Fibroblast of lung (primary cell): ENCODE data around the gene CDV3. TPM values are rescaled to one million over a fixed set of nuclear protein-coding genes. Genes with fewer than 3 reads are reported as not detected.
"Not testable (repeated sequence)": the region's sequence is repeated elsewhere in the genome, so short reads cannot be mapped to it uniquely, and the experiment has no call there.

Experiments
- DNase-seq, 2 donors: peaks; one replicate each; pipeline versions ENCODE4 v3.0.0 to v3.0.0-alpha.2; 2010; ENCODE audit warnings: low read depth in 2 of 2
- H2AFZ ChIP-seq: 2 replicates; pipeline ENCODE4 v1.5.1; 2012; ENCODE audit warnings: low read length, control low read depth, inconsistent platforms
- H3K27ac ChIP-seq: 2 replicates; pipeline ENCODE4 v1.5.1; 2011; ENCODE audit warnings: low read length, control low read depth; ENCODE audit not compliant: insufficient read depth
- H3K27me3 ChIP-seq: 2 replicates; pipeline ENCODE4 v1.5.1; 2011; ENCODE audit warnings: mild to moderate bottlenecking, low read length; ENCODE audit not compliant: control insufficient read depth, insufficient read depth
- H3K36me3 ChIP-seq: 2 replicates; pipeline ENCODE4 v1.5.1; 2011; ENCODE audit warnings: low read length; ENCODE audit not compliant: control insufficient read depth, insufficient read depth
- H3K4me1 ChIP-seq: 2 replicates; pipeline ENCODE4 v1.5.1; 2011; ENCODE audit warnings: low read length; ENCODE audit not compliant: control insufficient read depth, insufficient read depth; ENCODE audit errors: extremely low read depth
- H3K4me2 ChIP-seq: 2 replicates; pipeline ENCODE4 v1.5.1; 2011; ENCODE audit warnings: low read length, control low read depth; ENCODE audit not compliant: insufficient read depth; ENCODE audit errors: extremely low read depth
- H3K4me3 ChIP-seq, 4 experiments: fragments of 200-600 bp in 1 of 4; sonication (generic) in 1 of 4; replicated peaks in 1 of 4; 2 replicates each; pipeline ENCODE4 v1.5.1; 2011 to 2016; ENCODE audit warnings: low read length in 4 of 4, low read depth in 3 of 4, mild to moderate bottlenecking in 3 of 4, control low read depth in 2 of 4, inconsistent platforms in 1 of 4, mixed read lengths in 1 of 4; ENCODE audit not compliant: insufficient read depth in 1 of 4; ENCODE audit errors: control extremely low read depth in 1 of 4
- H3K79me2 ChIP-seq: 2 replicates; pipeline ENCODE4 v1.5.1; 2012; ENCODE audit warnings: mild to moderate bottlenecking, low read length, inconsistent platforms; ENCODE audit not compliant: control insufficient read depth, insufficient read depth
- H3K9ac ChIP-seq: 2 replicates; pipeline ENCODE4 v1.5.1; 2011; ENCODE audit warnings: mild to moderate bottlenecking, low read length, control low read depth; ENCODE audit not compliant: insufficient read depth
- H3K9me3 ChIP-seq: 2 replicates; pipeline ENCODE4 v1.5.1; 2012; ENCODE audit warnings: low read depth, low read length; ENCODE audit not compliant: control insufficient read depth, insufficient read depth
- H4K20me1 ChIP-seq: 2 replicates; pipeline ENCODE4 v1.5.1; 2011; ENCODE audit warnings: low read length; ENCODE audit not compliant: control insufficient read depth, insufficient read depth; ENCODE audit errors: extremely low read depth
- CTCF ChIP-seq, 2 donors: IDR thresholded peaks in 1 of 2; conservative IDR thresholded peaks in 1 of 2; 1 replicate in 1 of 2; 2 replicates in 1 of 2; pipeline ENCODE4 v1.5.1; 2011 to 2012; ENCODE audit warnings: low read length in 2 of 2, control low read depth in 1 of 2, inconsistent platforms in 1 of 2, low read depth in 1 of 2, mild to moderate bottlenecking in 1 of 2
- EZH2 ChIP-seq: IDR thresholded peaks from 2 replicates; pipeline ENCODE4 v1.5.1; 2012; ENCODE audit warnings: low read length, control low read depth, mild to moderate bottlenecking; ENCODE audit errors: missing control alignments
- polyA plus RNA-seq, 2 donors: library from polyadenylated mRNA; depleted of rRNA in 1 of 2; stranded (reverse) in 1 of 2; unstranded in 1 of 2; fragments of >200 nt; gene quantifications; 2 replicates each; pipeline ENCODE4 v1.2.1, GENCODE V29; 2011 to 2012; ENCODE audit warnings: missing spikeins in 1 of 2
- total RNA-seq: library from RNA; depleted of rRNA; stranded (reverse); fragments of >200 nt; gene quantifications from 2 replicates; pipeline ENCODE4 v1.2.1, GENCODE V29; 2014

CDV3 gene
- total and polyA plus RNA-seq, 2 donors (not counting 1 experiment from before 2014, with no cell fraction given): 185 to 218 TPM

- Histone ChIP-seq H3K79me2 (no peaks in the 10 kb centered on the region), H4K20me1 (no peaks in the 10 kb centered on the region), H3K36me3 (no peaks in the 10 kb centered on the region), H3K4me2 (peak overlapping the region; percentile 90), H3K4me1 (peaks cover 31% of the 10 kb centered on the region), H3K27ac (peak overlapping the region; percentile 90), H3K27me3 (no peaks in the 10 kb centered on the region), H3K9me3 (no peaks in the 10 kb centered on the region), H3K4me3 (peak overlapping the region; percentile 5 to 33 (median 14)), H2AFZ (peak overlapping the region; percentile 84), H3K9ac (no peak overlapping the region)
- no peak for TF ChIP-seq EZH2
- TF ChIP-seq CTCF (conservative IDR thresholded peaks at IDR 0.05 in 1 of 2, IDR thresholded peaks at IDR 0.05 in 1 of 2; ENCODE audit: low read depth in 1 of 2, low read length in 2 of 2): no peak
- DNase-seq: peak; percentile 92 to 98
Measured at GRCh38 chr3:133535971-133536881, 37.3 kb upstream of the CDV3 start.

- Histone ChIP-seq H3K27ac (peak overlapping the region; percentile 90), H3K4me1 (peaks cover 31% of the 10 kb centered on the region)
- H3K79me2 ChIP-seq, H3K4me3 ChIP-seq, H3K36me3 ChIP-seq, H2AFZ ChIP-seq, H3K4me2 ChIP-seq, H3K27me3 ChIP-seq, H3K9me3 ChIP-seq, H4K20me1 ChIP-seq, DNase-seq, H3K9ac ChIP-seq: not testable (repeated sequence)
Measured at GRCh38 chr3:133537131-133537530, 36.4 kb upstream of the CDV3 start.

- TF ChIP-seq EZH2 (no peak), CTCF (conservative IDR thresholded peaks at IDR 0.05 in 1 of 2, IDR thresholded peaks at IDR 0.05 in 1 of 2; ENCODE audit: low read depth in 1 of 2, low read length in 2 of 2) (no peak)
- Histone ChIP-seq H2AFZ (no peak overlapping the region), H3K36me3 (no peaks in the 10 kb centered on the region), H3K4me3 (no peak overlapping the region), H4K20me1 (no peaks in the 10 kb centered on the region), H3K9me3 (no peaks in the 10 kb centered on the region), H3K4me1 (peaks cover 23% of the 10 kb centered on the region), H3K79me2 (no peaks in the 10 kb centered on the region), H3K27me3 (no peaks in the 10 kb centered on the region), H3K27ac (no peak overlapping the region), H3K9ac (no peak overlapping the region), H3K4me2 (no peak overlapping the region)
- DNase-seq: no peak
Measured at GRCh38 chr3:133538154-133538553, 35.3 kb upstream of the CDV3 start.
